OCI-LY7 (cell line): ENCODE data around the gene CEP131. TPM values are rescaled to one million over a fixed set of nuclear protein-coding genes. Genes with fewer than 3 reads are reported as not detected.

ENCODE experiments used
- BruUV-seq: library from RNA; stranded (reverse); fragments of 400-500 nt; replicated peaks from 2 replicates; lab custom pipeline; 2021; lab: Mats Ljungman, UMichigan
- CTCF ChIA-PET: fragments of 300-600 bp; sonication (Branson Sonifier 250); formaldehyde crosslinking; loops from one replicate; lab custom pipeline; 2022; ENCODE audit warnings: antibody characterized with exemption; ENCODE audit not compliant: unreplicated experiment; lab: Charles Lee
- POLR2A ChIA-PET: fragments of 300-600 bp; sonication (Branson Sonifier 250); formaldehyde crosslinking; loops from one replicate; lab custom pipeline; 2022; ENCODE audit warnings: antibody characterized with exemption; lab: Charles Lee
- DNase-seq: peaks from one replicate; pipeline ENCODE4 v3.0.0-alpha.2; 2015; ENCODE audit warnings: low spot score
- H2AFZ ChIP-seq: fragments of 200-600 bp; sonication (generic), shearing (Covaris generic); 2 replicates; pipeline ENCODE4 v1.6.1; 2014; ENCODE audit warnings: mild to moderate bottlenecking, antibody characterized with exemption, low read length, moderate library complexity
- H3K27ac ChIP-seq: fragments of 200-600 bp; sonication (generic); 2 replicates; pipeline ENCODE4 v1.5.1; 2014; ENCODE audit warnings: mixed run types, low read depth, mild to moderate bottlenecking, moderate library complexity, low read length, inconsistent platforms; ENCODE audit not compliant: poor library complexity, severe bottlenecking
- H3K36me3 ChIP-seq: fragments of 200-600 bp; sonication (generic); 2 replicates; pipeline ENCODE4 v1.6.1; 2014; ENCODE audit warnings: mild to moderate bottlenecking, antibody characterized with exemption, low read length, moderate library complexity, mixed read lengths; ENCODE audit not compliant: insufficient read depth
- H3K4me1 ChIP-seq: fragments of 200-600 bp; sonication (generic); 2 replicates; pipeline ENCODE4 v1.5.1; 2014; ENCODE audit warnings: mild to moderate bottlenecking, low read length; ENCODE audit not compliant: insufficient read depth, poor library complexity, severe bottlenecking
- H3K4me2 ChIP-seq: fragments of 200-600 bp; sonication (generic); 2 replicates; pipeline ENCODE4 v1.6.1; 2014; ENCODE audit warnings: mild to moderate bottlenecking, low read length
- H3K4me3 ChIP-seq: fragments of 200-600 bp; sonication (generic); 2 replicates; pipeline ENCODE4 v1.5.1; 2014; ENCODE audit warnings: mild to moderate bottlenecking, low read depth, low read length; ENCODE audit not compliant: poor library complexity, severe bottlenecking
- H3K79me2 ChIP-seq: fragments of 200-600 bp; sonication (generic); 2 replicates; pipeline ENCODE4 v1.6.1; 2016; ENCODE audit warnings: low read depth, mild to moderate bottlenecking, low read length, moderate library complexity, mixed read lengths; ENCODE audit not compliant: insufficient read depth
- H3K9me2 ChIP-seq: fragments of 200-600 bp; sonication (generic); 2 replicates; pipeline ENCODE4 v1.6.1; 2016; ENCODE audit warnings: mild to moderate bottlenecking, low read length, mixed read lengths; ENCODE audit not compliant: insufficient read depth
- H3K9me3 ChIP-seq: fragments of 200-600 bp; sonication (generic); 2 replicates; pipeline ENCODE4 v1.6.1; 2014; ENCODE audit warnings: mild to moderate bottlenecking, mixed run types, low read length, mixed read lengths
- H4K20me1 ChIP-seq: fragments of 200-600 bp; sonication (generic); 2 replicates; pipeline ENCODE4 v1.6.1; 2014; ENCODE audit warnings: mild to moderate bottlenecking, antibody characterized with exemption, low read length, moderate library complexity, mixed read lengths; ENCODE audit not compliant: insufficient read depth
- CTCF ChIP-seq: fragments of 200-600 bp; sonication (generic); conservative IDR thresholded peaks from 2 replicates; pipeline ENCODE4 v1.5.1; 2014; ENCODE audit warnings: mild to moderate bottlenecking, antibody characterized with exemption, low read length, moderate library complexity, mixed read lengths
- EZH2phosphoT487 ChIP-seq: fragments of 200-600 bp; sonication (generic); IDR thresholded peaks from 2 replicates; pipeline ENCODE4 v1.6.1; 2018; ENCODE audit warnings: low read depth, borderline replicate concordance, mild to moderate bottlenecking, mixed run types, antibody characterized with exemption, low read length, moderate library complexity, mixed read lengths
- intact Hi-C: fragments of 100-400 bp; cut with micrococcal nuclease; formaldehyde crosslinking; loops from one replicate; pipeline ENCODE4 v1.10.0; 2022; ENCODE audit not compliant: unreplicated experiment
- total RNA-seq, 2 experiments: library from RNA; depleted of rRNA in 1 of 2; stranded (reverse); fragments of >200 nt in 1 of 2; shearing (Covaris generic) in 1 of 2; gene quantifications; 2 replicates each; pipeline ENCODE4 v1.2.3, GENCODE V29; 2014 to 2022

CEP131 gene
- total RNA-seq, 2 experiments from 2014 or later, result 32.9 to 38.6 TPM

GRCh38 chr17:81235822-81236740, 13.3 kb upstream of the CEP131 start:
- H3K27ac ChIP-seq, result no peak overlapping the region
- peaks cover 21% of the 10 kb centered on the region for H3K36me3 ChIP-seq
- H3K4me3 ChIP-seq, result no peak overlapping the region
- H3K4me2 ChIP-seq, result no peak overlapping the region
- H2AFZ ChIP-seq, result no peak overlapping the region
- no TSS peak for BruUV-seq
- ChIA-PET CTCF (no interaction called here), POLR2A (no interaction called here)
- no peaks in the 10 kb centered on the region for H3K9me3 ChIP-seq
- peaks cover 22% of the 10 kb centered on the region for H3K4me1 ChIP-seq
- H3K9me2 ChIP-seq, result no peaks in the 10 kb centered on the region
- DNase-seq, result no peak
- peaks cover 26% of the 10 kb centered on the region for H3K79me2 ChIP-seq
- no peak for TF ChIP-seq EZH2phosphoT487
- TF ChIP-seq CTCF, result no peak
- intact Hi-C loops, result no loop called here
- H4K20me1 ChIP-seq, result no peaks in the 10 kb centered on the region

- H3K27ac ChIP-seq, result no peak overlapping the region
- intact Hi-C loops, result no loop called here
- no peaks in the 10 kb centered on the region for H3K9me2 ChIP-seq
- no TSS peak for BruUV-seq
- no peak overlapping the region for H2AFZ ChIP-seq
- peaks cover 17% of the 10 kb centered on the region for H3K79me2 ChIP-seq
- H3K4me3 ChIP-seq, result no peak overlapping the region
- POLR2A ChIA-PET, result no interaction called here
- peaks cover 17% of the 10 kb centered on the region for H3K36me3 ChIP-seq
- H4K20me1 ChIP-seq, result no peaks in the 10 kb centered on the region
- DNase-seq, result no peak
- CTCF ChIA-PET, result no interaction called here
- TF ChIP-seq CTCF (no peak), EZH2phosphoT487 (no peak)
- H3K4me2 ChIP-seq, result no peak overlapping the region
- no peaks in the 10 kb centered on the region for H3K9me3 ChIP-seq
- peaks cover 13% of the 10 kb centered on the region for H3K4me1 ChIP-seq
These were observed 12.4 kb upstream of the CEP131 start for GRCh38 chr17:81234940-81235821.
